ENCODE results near the gene TNK2.

GRCh38 chr3:195836476-195837135, 71.7 kb downstream of the TNK2 start:
- TF ChIP-seq CTCF (IDR thresholded peaks at IDR 0.05; ENCODE audit: insufficient read depth, low read length, poor library complexity, severe bottlenecking) (no peak), EZH2phosphoT487 (conservative IDR thresholded peaks at IDR 0.05; ENCODE audit: low read length) (no peak)
